Stomach (tissue), 9 donors: Measurements from ENCODE around the gene CENPX. TPM values are rescaled to one million over a fixed set of nuclear protein-coding genes. Genes with fewer than 3 reads are reported as not detected.

ENCODE experiments used
- DNase-seq, 2 donors: peaks; one replicate each; pipeline versions ENCODE4 v3.0.0 to v3.0.0-alpha.2; 2013 to 2019
- H3K27ac ChIP-seq, 5 donors: fragments of 200-600 bp in 4 of 5; sonication (generic) in 4 of 5; one replicate each; pipeline ENCODE4 v1.5.1; 2013 to 2019; ENCODE audit warnings: mild to moderate bottlenecking in 1 of 5, moderate library complexity in 1 of 5
- H3K27me3 ChIP-seq, 3 donors: fragments of 200-600 bp; sonication (generic); one replicate each; pipeline ENCODE4 v1.5.1; 2017 to 2019; ENCODE audit warnings: mixed run types in 1 of 3
- H3K36me3 ChIP-seq, 4 donors: fragments of 200-600 bp; sonication (generic); 1 replicate in 3 of 4; 2 replicates in 1 of 4; pipeline ENCODE4 v1.5.1; 2016 to 2019
- H3K4me1 ChIP-seq, 4 donors: fragments of 200-600 bp; sonication (generic); one replicate each; pipeline ENCODE4 v1.5.1; 2016 to 2019
- H3K4me3 ChIP-seq, 4 donors: fragments of 200-600 bp; sonication (generic) in 3 of 4; one replicate each; pipeline ENCODE4 v1.5.1; 2016 to 2019; ENCODE audit warnings: mild to moderate bottlenecking in 1 of 4
- H3K9me3 ChIP-seq, 4 donors: fragments of 200-600 bp; sonication (generic); one replicate each; pipeline ENCODE4 v1.5.1; 2016 to 2019
- EP300 ChIP-seq: sonication (generic); formaldehyde crosslinking; IDR thresholded peaks from one replicate; pipeline ENCODE4 v1.6.1; 2017; ENCODE audit warnings: antibody characterized with exemption
- POLR2A ChIP-seq, 4 donors: fragments of 450-650 bp; IDR thresholded peaks; one replicate each; pipeline ENCODE4 v1.6.1; 2016; ENCODE audit warnings: antibody characterized with exemption in 4 of 4, control low read depth in 2 of 4, mild to moderate bottlenecking in 1 of 4, moderate library complexity in 1 of 4
- POLR2AphosphoS5 ChIP-seq, 3 donors: sonication (generic); formaldehyde crosslinking; IDR thresholded peaks; one replicate each; pipeline ENCODE4 v1.6.1; 2016; ENCODE audit warnings: antibody characterized with exemption in 3 of 3
- WGBS, 5 donors: extraction: QIAGEN DNeasy Blood & Tissue Kit in 3 of 5; methylation state at CpG; one replicate each; pipeline versions ENCODE4 v1.1.5 to v1.1.7; 2013 to 2018; 5-methylcytosine and 5-hydroxymethylcytosine counted together
- intact Hi-C: fragments of 100-400 bp; cut with DNase I; formaldehyde crosslinking; loops from one replicate; pipeline ENCODE4 v1.15.1; 2023; ENCODE audit warnings: low total_unique reads
- polyA plus RNA-seq, 3 donors: library from polyadenylated mRNA; stranded (reverse); fragments of 200-250 nt; gene quantifications; one replicate each; pipeline ENCODE4 v1.2.3, GENCODE V29; 2013
- total RNA-seq, 5 donors: library from RNA; depleted of rRNA; stranded (reverse); fragments of >200 nt; gene quantifications; one replicate each; pipeline versions ENCODE4 v1.1.0 to v1.2.3, GENCODE V29; 2014 to 2016
- TF ChIP-seq, protein P1 (sequence below), 7 experiments: fragments of 450-650 bp in 4 of 7; fragments of 200-600 bp in 3 of 7; sonication (generic) in 3 of 7; IDR thresholded peaks; one replicate each; pipeline ENCODE4 v1.5.1; 2016 to 2019; ENCODE audit warnings: antibody characterized with exemption in 7 of 7, control low read depth in 2 of 7, mild to moderate bottlenecking in 1 of 7
- donor health status: healthy with polysubstance abuse.
- donor health status: Bipolar disorder and iron deficiency.
- donor health status: healthy.

Gene CENPX
- total and polyA plus RNA-seq, 8 donors, result 22.0 to 231 (median 151) TPM

- no peak overlapping the region for H3K4me3 ChIP-seq
- no peaks in the 10 kb centered on the region for H3K9me3 ChIP-seq
- DNase-seq, result no peak
- intact Hi-C loops, result loop anchor here (5.0 kb wide), 1 partner anchor 55 kb away; the partner anchor contains the start of gene NOTUM
- TF ChIP-seq POLR2A (IDR thresholded peaks at IDR 0.05) (no peak), EP300 (no peak), POLR2AphosphoS5 (IDR thresholded peaks at IDR 0.05) (no peak)
- TF ChIP-seq, protein P1, sequence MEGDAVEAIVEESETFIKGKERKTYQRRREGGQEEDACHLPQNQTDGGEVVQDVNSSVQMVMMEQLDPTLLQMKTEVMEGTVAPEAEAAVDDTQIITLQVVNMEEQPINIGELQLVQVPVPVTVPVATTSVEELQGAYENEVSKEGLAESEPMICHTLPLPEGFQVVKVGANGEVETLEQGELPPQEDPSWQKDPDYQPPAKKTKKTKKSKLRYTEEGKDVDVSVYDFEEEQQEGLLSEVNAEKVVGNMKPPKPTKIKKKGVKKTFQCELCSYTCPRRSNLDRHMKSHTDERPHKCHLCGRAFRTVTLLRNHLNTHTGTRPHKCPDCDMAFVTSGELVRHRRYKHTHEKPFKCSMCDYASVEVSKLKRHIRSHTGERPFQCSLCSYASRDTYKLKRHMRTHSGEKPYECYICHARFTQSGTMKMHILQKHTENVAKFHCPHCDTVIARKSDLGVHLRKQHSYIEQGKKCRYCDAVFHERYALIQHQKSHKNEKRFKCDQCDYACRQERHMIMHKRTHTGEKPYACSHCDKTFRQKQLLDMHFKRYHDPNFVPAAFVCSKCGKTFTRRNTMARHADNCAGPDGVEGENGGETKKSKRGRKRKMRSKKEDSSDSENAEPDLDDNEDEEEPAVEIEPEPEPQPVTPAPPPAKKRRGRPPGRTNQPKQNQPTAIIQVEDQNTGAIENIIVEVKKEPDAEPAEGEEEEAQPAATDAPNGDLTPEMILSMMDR (IDR thresholded peaks at IDR 0.05), result no peak
- no peak overlapping the region for H3K27ac ChIP-seq
- WGBS, 5 donors, result 62 to 85% (median 83%) methylated on average over 8 to 24 of the region's 24 CpGs
- H3K4me1 ChIP-seq, result peaks cover 26 to 55% (median 47%) of the 10 kb centered on the region in 4 donors
- H3K36me3 ChIP-seq, result peaks cover 0 to 30% (median 23%) of the 10 kb centered on the region in 4 donors
- H3K27me3 ChIP-seq, result no peaks in the 10 kb centered on the region
These were observed 5.7 kb downstream of the CENPX start for GRCh38 chr17:82016875-82017459.

GRCh38 chr17:82016061-82016874 is 6.4 kb downstream of the CENPX start:
- no peak for DNase-seq
- H3K9me3 ChIP-seq, result no peaks in the 10 kb centered on the region

DNA sequence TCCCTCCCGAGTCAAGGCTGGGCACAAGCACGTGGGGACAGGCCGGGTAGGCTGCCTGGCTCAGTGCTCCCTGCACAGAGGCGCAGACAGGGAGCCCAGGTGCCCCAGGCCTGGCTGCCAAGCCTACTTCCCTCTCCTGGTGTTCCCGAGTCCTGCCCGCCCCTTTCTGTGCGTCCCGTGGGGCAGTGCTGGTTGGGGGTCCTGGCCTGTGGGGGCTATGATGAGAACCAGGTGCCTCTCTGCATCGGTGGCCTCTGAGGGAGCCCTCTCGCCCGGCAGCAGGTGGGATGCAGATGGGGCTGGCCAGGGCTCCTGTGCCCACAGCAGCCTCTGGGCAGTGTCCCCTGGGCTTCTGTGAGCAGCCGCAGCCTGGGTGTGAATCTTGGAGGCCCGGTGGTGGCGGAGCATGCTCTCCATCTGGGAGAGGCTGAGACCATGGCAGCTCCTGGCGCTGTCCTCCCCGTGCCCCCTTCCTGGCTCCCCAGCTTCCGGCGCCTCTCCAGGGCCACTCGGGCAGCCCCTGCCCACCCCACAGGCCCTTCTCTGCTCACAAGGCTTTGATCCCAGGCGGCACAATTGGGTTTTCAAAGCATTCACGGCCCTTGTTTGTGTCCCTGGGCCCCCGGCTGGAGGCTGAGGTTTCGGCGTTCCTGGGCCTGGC is 7.2 kb downstream of the CENPX start:
- no peak for DNase-seq
- intact Hi-C loops, result loop anchor here (5.0 kb wide), 1 partner anchor 53 kb away; the partner anchor contains the start of gene NOTUM
- TF ChIP-seq EP300, result no peak
- TF ChIP-seq, protein P1 (IDR thresholded peaks at IDR 0.05), result no peak
- no peak for TF ChIP-seq POLR2AphosphoS5 (IDR thresholded peaks at IDR 0.05)
- H3K9me3 ChIP-seq, result no peaks in the 10 kb centered on the region
- no peaks in the 10 kb centered on the region for H3K27me3 ChIP-seq
- H3K36me3 ChIP-seq, result peaks cover 0 to 45% (median 37%) of the 10 kb centered on the region in 4 donors
- 76 to 88% (median 86%) methylated on average over 10 to 24 of the region's 24 CpGs for WGBS, 5 donors
- H3K4me1 ChIP-seq, result peaks cover 15 to 40% (median 32%) of the 10 kb centered on the region in 4 donors
- H3K4me3 ChIP-seq, result no peak overlapping the region
- H3K27ac ChIP-seq, result no peak overlapping the region

More at GRCh38 chr17:82016061-82016874, 6.4 kb downstream of the CENPX start:
- Histone ChIP-seq H3K4me1 (peaks cover 19 to 48% (median 40%) of the 10 kb centered on the region in 4 donors), H3K36me3 (peaks cover 0 to 37% (median 30%) of the 10 kb centered on the region in 4 donors), H3K27me3 (no peaks in the 10 kb centered on the region), H3K4me3 (no peak overlapping the region), H3K27ac (no peak overlapping the region)
- 88 to 91% (median 90%) methylated on average over 8 to 28 of the region's 28 CpGs for WGBS, 5 donors
- TF ChIP-seq POLR2A (IDR thresholded peaks at IDR 0.05) (no peak), EP300 (no peak), POLR2AphosphoS5 (IDR thresholded peaks at IDR 0.05) (no peak)
- TF ChIP-seq, protein P1 (IDR thresholded peaks at IDR 0.05), result no peak
- intact Hi-C loops, result loop anchor here (5.0 kb wide), 1 partner anchor 54 kb away; the partner anchor contains the start of gene NOTUM

GRCh38 chr17:82014971-82015310 is 7.7 kb downstream of the CENPX start:
- Histone ChIP-seq H3K27ac (no peak overlapping the region), H3K36me3 (peaks cover 0 to 46% (median 39%) of the 10 kb centered on the region in 4 donors), H3K27me3 (no peaks in the 10 kb centered on the region), H3K4me3 (no peak overlapping the region), H3K4me1 (peaks cover 12 to 35% (median 27%) of the 10 kb centered on the region in 4 donors), H3K9me3 (no peaks in the 10 kb centered on the region)
- no peak for DNase-seq
- no peak for TF ChIP-seq POLR2A (IDR thresholded peaks at IDR 0.05)
- TF ChIP-seq POLR2AphosphoS5 (IDR thresholded peaks at IDR 0.05), result no peak
- TF ChIP-seq EP300, result no peak
- TF ChIP-seq, protein P1 (IDR thresholded peaks at IDR 0.05), result no peak
- 77 to 90% (median 83%) methylated on average over 9 to 13 of the region's 13 CpGs for WGBS, 5 donors
- intact Hi-C loops, result loop anchor here (5.0 kb wide), 1 partner anchor 53 kb away; the partner anchor contains the start of gene NOTUM
